ENCODE results near the gene CDH4.

The CDH4 gene

DNA sequence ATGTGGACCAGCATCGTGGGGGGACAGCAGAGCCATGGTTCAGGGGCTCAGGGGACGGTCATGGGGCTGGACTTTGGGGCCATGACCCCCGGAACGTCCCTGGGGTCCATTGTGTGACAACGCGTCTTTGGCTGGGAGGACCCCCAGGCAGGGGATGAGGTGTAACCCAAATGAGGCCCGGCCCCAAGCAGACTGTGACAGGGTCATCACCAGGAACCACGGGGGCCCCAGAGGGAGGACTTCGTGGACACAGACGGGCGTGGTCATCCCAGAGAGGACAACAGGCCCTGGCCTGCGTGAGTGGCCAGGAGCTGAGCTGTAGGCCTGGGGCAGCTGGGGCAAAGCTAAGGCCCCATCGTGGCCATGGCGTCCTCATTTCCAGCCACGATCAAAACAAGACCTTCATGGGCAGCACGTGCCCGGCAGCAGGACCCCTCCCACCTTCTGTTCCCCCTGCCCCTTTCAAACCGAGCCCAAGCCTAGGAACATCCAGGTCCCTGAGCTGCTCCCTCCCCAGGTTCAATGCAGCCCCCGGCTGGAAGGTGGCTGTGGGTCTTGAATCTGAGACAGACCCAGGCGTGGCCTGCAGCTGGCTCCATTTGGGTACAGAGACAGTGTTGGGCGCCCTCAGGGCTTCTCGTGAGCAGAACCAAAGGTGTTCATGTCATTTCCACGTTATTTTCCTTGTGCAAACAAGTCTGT is 625.9 kb downstream of the CDH4 start:
- Histone ChIP-seq H3K9me3 (no peaks in the 10 kb centered on the region), H3K4me3 (ENCODE audit: low read depth in 1 of 2, low read length in 1 of 2) (no peak overlapping the region), H3K4me1 (ENCODE audit: control insufficient read depth in 1 of 2, insufficient read depth in 1 of 2, low read depth in 1 of 2, low read length in 1 of 2) (no peaks in the 10 kb centered on the region)

GRCh38 chr20:61878478-61879302 is 626.6 kb downstream of the CDH4 start:
- peaks cover 9% of the 10 kb centered on the region for H3K27me3 ChIP-seq
- TF ChIP-seq, protein P1, sequence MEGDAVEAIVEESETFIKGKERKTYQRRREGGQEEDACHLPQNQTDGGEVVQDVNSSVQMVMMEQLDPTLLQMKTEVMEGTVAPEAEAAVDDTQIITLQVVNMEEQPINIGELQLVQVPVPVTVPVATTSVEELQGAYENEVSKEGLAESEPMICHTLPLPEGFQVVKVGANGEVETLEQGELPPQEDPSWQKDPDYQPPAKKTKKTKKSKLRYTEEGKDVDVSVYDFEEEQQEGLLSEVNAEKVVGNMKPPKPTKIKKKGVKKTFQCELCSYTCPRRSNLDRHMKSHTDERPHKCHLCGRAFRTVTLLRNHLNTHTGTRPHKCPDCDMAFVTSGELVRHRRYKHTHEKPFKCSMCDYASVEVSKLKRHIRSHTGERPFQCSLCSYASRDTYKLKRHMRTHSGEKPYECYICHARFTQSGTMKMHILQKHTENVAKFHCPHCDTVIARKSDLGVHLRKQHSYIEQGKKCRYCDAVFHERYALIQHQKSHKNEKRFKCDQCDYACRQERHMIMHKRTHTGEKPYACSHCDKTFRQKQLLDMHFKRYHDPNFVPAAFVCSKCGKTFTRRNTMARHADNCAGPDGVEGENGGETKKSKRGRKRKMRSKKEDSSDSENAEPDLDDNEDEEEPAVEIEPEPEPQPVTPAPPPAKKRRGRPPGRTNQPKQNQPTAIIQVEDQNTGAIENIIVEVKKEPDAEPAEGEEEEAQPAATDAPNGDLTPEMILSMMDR (IDR thresholded peaks at IDR 0.05) = no peak
- no peak overlapping the region for H3K27ac ChIP-seq
- H3K4me3 ChIP-seq (ENCODE audit: low read depth in 1 of 2, low read length in 1 of 2) = no peak overlapping the region
- no peaks in the 10 kb centered on the region for H3K9me3 ChIP-seq
- no peaks in the 10 kb centered on the region for H3K4me1 ChIP-seq (ENCODE audit: control insufficient read depth in 1 of 2, insufficient read depth in 1 of 2, low read depth in 1 of 2, low read length in 1 of 2)
- H3K36me3 ChIP-seq = no peaks in the 10 kb centered on the region

More for the DNA sequence above, 625.9 kb downstream of the CDH4 start:
- no peaks in the 10 kb centered on the region for H3K36me3 ChIP-seq
- TF ChIP-seq, protein P1 (IDR thresholded peaks at IDR 0.05) = no peak
- H3K27me3 ChIP-seq = peaks cover 4% of the 10 kb centered on the region
- H3K27ac ChIP-seq = no peak overlapping the region

DNA sequence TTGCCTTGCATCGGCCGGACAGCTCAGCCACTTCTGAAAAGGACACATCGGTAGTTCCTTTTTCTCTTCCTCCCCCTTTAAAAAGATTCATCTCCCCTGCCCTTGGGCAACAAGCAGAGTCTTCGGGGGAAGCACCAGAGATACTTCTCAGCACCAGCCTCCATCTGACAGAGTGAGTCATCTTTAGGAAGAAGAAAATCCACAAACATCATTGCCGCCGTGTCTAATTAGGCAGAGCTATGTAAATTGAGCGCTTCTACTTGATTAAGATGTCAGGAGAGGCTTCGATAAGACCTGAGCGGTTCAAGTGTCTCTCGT is 627.2 kb downstream of the CDH4 start:
- no peak overlapping the region for H3K27ac ChIP-seq
- H3K27me3 ChIP-seq = peaks cover 9% of the 10 kb centered on the region
- no peaks in the 10 kb centered on the region for H3K4me1 ChIP-seq (ENCODE audit: control insufficient read depth in 1 of 2, insufficient read depth in 1 of 2, low read depth in 1 of 2, low read length in 1 of 2)
- H3K36me3 ChIP-seq = no peaks in the 10 kb centered on the region
- no peaks in the 10 kb centered on the region for H3K9me3 ChIP-seq
- TF ChIP-seq, protein P1 (IDR thresholded peaks at IDR 0.05) = no peak
- H3K4me3 ChIP-seq (ENCODE audit: low read depth in 1 of 2, low read length in 1 of 2) = no peak overlapping the region

GRCh38 chr20:61879694-61880093 is 627.6 kb downstream of the CDH4 start:
- Histone ChIP-seq H3K9me3 (no peaks in the 10 kb centered on the region), H3K27ac (no peak overlapping the region), H3K36me3 (no peaks in the 10 kb centered on the region), H3K4me3 (ENCODE audit: low read depth in 1 of 2, low read length in 1 of 2) (no peak overlapping the region), H3K27me3 (peaks cover 9% of the 10 kb centered on the region), H3K4me1 (ENCODE audit: control insufficient read depth in 1 of 2, insufficient read depth in 1 of 2, low read depth in 1 of 2, low read length in 1 of 2) (no peaks in the 10 kb centered on the region)
- TF ChIP-seq, protein P1 (IDR thresholded peaks at IDR 0.05) = no peak

GRCh38 chr20:61880706-61881105 is 628.6 kb downstream of the CDH4 start:
- TF ChIP-seq, protein P1 (IDR thresholded peaks at IDR 0.05) = no peak
- no peaks in the 10 kb centered on the region for H3K9me3 ChIP-seq
- no peak overlapping the region for H3K4me3 ChIP-seq (ENCODE audit: low read depth in 1 of 2, low read length in 1 of 2)
- peaks cover 9% of the 10 kb centered on the region for H3K27me3 ChIP-seq
- no peaks in the 10 kb centered on the region for H3K4me1 ChIP-seq (ENCODE audit: control insufficient read depth in 1 of 2, insufficient read depth in 1 of 2, low read depth in 1 of 2, low read length in 1 of 2)
- no peak overlapping the region for H3K27ac ChIP-seq
- H3K36me3 ChIP-seq = no peaks in the 10 kb centered on the region
